MCF 10A (cell line): ENCODE results near the gene NEK6. TPM values are rescaled to one million over a fixed set of nuclear protein-coding genes. Genes with fewer than 3 reads are reported as not detected.

ENCODE experiments used
- BruUV-seq: library from RNA; stranded (reverse); fragments of 400-500 nt; replicated peaks from 2 replicates; lab custom pipeline; 2021; lab: Mats Ljungman, UMichigan
- CTCF ChIA-PET: fragments of 300-600 bp; sonication (Branson Sonifier 250); formaldehyde crosslinking; extraction: SDS; loops from one replicate; lab custom pipeline; 2021; ENCODE audit warnings: antibody characterized with exemption, inconsistent platforms; lab: Yijun Ruan, JAX
- POLR2A ChIA-PET: fragments of 300-600, 350-650 bp; sonication (Branson Sonifier 250); formaldehyde crosslinking; extraction: SDS; loops from one replicate; lab custom pipeline; 2020; ENCODE audit warnings: antibody characterized with exemption, inconsistent platforms; lab: Yijun Ruan, JAX
- DNase-seq: peaks from one replicate; pipeline ENCODE4 v3.0.0-alpha.2; 2018; ENCODE audit not compliant: unreplicated experiment
- H3K27ac Mint-ChIP-seq: one replicate; pipeline ENCODE4 v1.8.0; 2022; ENCODE audit warnings: mild to moderate bottlenecking, low read depth, mixed read lengths; ENCODE audit not compliant: unreplicated experiment
- H3K27me3 Mint-ChIP-seq: one replicate; pipeline ENCODE4 v1.8.0; 2022; ENCODE audit warnings: mixed read lengths; ENCODE audit not compliant: insufficient read depth, unreplicated experiment
- H3K36me3 Mint-ChIP-seq: one replicate; pipeline ENCODE4 v1.8.0; 2022; ENCODE audit warnings: mild to moderate bottlenecking, moderate library complexity, mixed read lengths; ENCODE audit not compliant: insufficient read depth, unreplicated experiment
- H3K4me1 Mint-ChIP-seq: one replicate; pipeline ENCODE4 v1.8.0; 2022; ENCODE audit warnings: mixed read lengths; ENCODE audit not compliant: insufficient read depth, unreplicated experiment
- H3K4me3 Mint-ChIP-seq: one replicate; pipeline ENCODE4 v1.8.0; 2022; ENCODE audit warnings: mild to moderate bottlenecking, moderate library complexity, mixed read lengths; ENCODE audit not compliant: unreplicated experiment
- H3K9me3 Mint-ChIP-seq: one replicate; pipeline ENCODE4 v1.8.0; 2022; ENCODE audit warnings: mixed read lengths; ENCODE audit not compliant: unreplicated experiment
- CTCF ChIP-seq: fragments of 200-600 bp; IDR thresholded peaks from one replicate; pipeline ENCODE4 v1.8.0; 2022; ENCODE audit warnings: antibody characterized with exemption, mild to moderate bottlenecking; ENCODE audit not compliant: unreplicated experiment
- intact Hi-C: fragments of 100-400 bp; cut with micrococcal nuclease; formaldehyde crosslinking; loops from 2 replicates; pipeline ENCODE4 v1.14.1; 2022
- total RNA-seq: library from RNA; stranded (reverse); gene quantifications from 2 replicates; pipeline ENCODE4 v1.2.3, GENCODE V29; 2022

The NEK6 gene
- total RNA-seq, 1 experiment from 2014 or later = 27.5 TPM

GRCh38 chr9:124283228-124283814 is 25.6 kb downstream of the NEK6 start:
- BruUV-seq = no TSS peak
- Mint-ChIP-seq H3K9me3 (no peaks in the 10 kb centered on the region), H3K4me3 (no peak overlapping the region), H3K36me3 (peaks cover 12% of the 10 kb centered on the region), H3K27me3 (no peaks in the 10 kb centered on the region), H3K4me1 (peaks cover 7% of the 10 kb centered on the region), H3K27ac (no peak overlapping the region)
- CTCF ChIA-PET = interaction anchor here (0.5 to 0.6 kb wide), 2 partner anchors 40 to 309 kb away, joined by 3 read pairs; no protein-coding TSS in a partner anchor
- no peak for TF ChIP-seq CTCF
- POLR2A ChIA-PET = no interaction called here
- intact Hi-C loops = no loop called here
- no peak for DNase-seq

GRCh38 chr9:124284237-124284831 is 26.6 kb downstream of the NEK6 start:
- H3K4me3 Mint-ChIP-seq = no peak overlapping the region
- peaks cover 7% of the 10 kb centered on the region for H3K4me1 Mint-ChIP-seq
- no peaks in the 10 kb centered on the region for H3K27me3 Mint-ChIP-seq
- intact Hi-C loops = no loop called here
- no peak for TF ChIP-seq CTCF
- no TSS peak for BruUV-seq
- DNase-seq = no peak
- peaks cover 12% of the 10 kb centered on the region for H3K36me3 Mint-ChIP-seq
- no peaks in the 10 kb centered on the region for H3K9me3 Mint-ChIP-seq
- POLR2A ChIA-PET = no interaction called here
- CTCF ChIA-PET = interaction anchor here (0.6 kb wide), 1 partner anchor 310 kb away, joined by 3 read pairs; no protein-coding TSS in a partner anchor
- no peak overlapping the region for H3K27ac Mint-ChIP-seq

- Mint-ChIP-seq H3K4me1 (peaks cover under 1% of the 10 kb centered on the region), H3K9me3 (no peaks in the 10 kb centered on the region), H3K27ac (no peak overlapping the region), H3K4me3 (no peak overlapping the region), H3K27me3 (no peaks in the 10 kb centered on the region), H3K36me3 (peaks cover 12% of the 10 kb centered on the region)
- CTCF ChIA-PET = no interaction called here
- no TSS peak for BruUV-seq
- POLR2A ChIA-PET = no interaction called here
- TF ChIP-seq CTCF = no peak
- DNase-seq = no peak
- intact Hi-C loops = no loop called here
Measured at GRCh38 chr9:124284940-124285441, 27.2 kb downstream of the NEK6 start.

- Mint-ChIP-seq H3K27ac (no peak overlapping the region), H3K4me3 (no peak overlapping the region), H3K36me3 (peaks cover 12% of the 10 kb centered on the region), H3K4me1 (no peaks in the 10 kb centered on the region), H3K9me3 (no peaks in the 10 kb centered on the region), H3K27me3 (no peaks in the 10 kb centered on the region)
- intact Hi-C loops = no loop called here
- CTCF ChIA-PET = no interaction called here
- no TSS peak for BruUV-seq
- no peak for DNase-seq
- POLR2A ChIA-PET = no interaction called here
- no peak for TF ChIP-seq CTCF
Measured at GRCh38 chr9:124285490-124285889, 27.7 kb downstream of the NEK6 start.
